Epidermal melanocyte (primary cell): ENCODE measurements around the gene STARD5.
A peak's percentile ranks its signal among the peaks of the same experiment; 100 is the strongest.

Experiments
- DNase-seq: peaks from one replicate; pipeline ENCODE4 v3.0.0; 2011; ENCODE audit warnings: low spot score; ENCODE audit not compliant: insufficient read length

Gene STARD5

GRCh38 chr15:81275711-81276392, 48.1 kb downstream of the STARD5 start:
- no peak for DNase-seq

- peak; percentile 83 for DNase-seq
Observed at GRCh38 chr15:81274931-81275707, 48.8 kb downstream of the STARD5 start.

- DNase-seq: no peak
Observed at GRCh38 chr15:81274255-81274654, 49.7 kb downstream of the STARD5 start.

- no peak for DNase-seq
Observed at GRCh38 chr15:81273855-81274254, 50.1 kb downstream of the STARD5 start.

GRCh38 chr15:81273200-81273599, 50.7 kb downstream of the STARD5 start:
- DNase-seq: no peak

- no peak for DNase-seq
Observed at GRCh38 chr15:81271761-81272644, 51.9 kb downstream of the STARD5 start.

GRCh38 chr15:81270781-81271491, 53.0 kb downstream of the STARD5 start:
- DNase-seq: no peak

GRCh38 chr15:81270188-81270587, 53.8 kb downstream of the STARD5 start:
- no peak for DNase-seq

- no peak for DNase-seq
Observed at GRCh38 chr15:81268881-81269601, 54.9 kb downstream of the STARD5 start.

- no peak for DNase-seq
Observed at GRCh38 chr15:81268340-81268739, 55.6 kb downstream of the STARD5 start.

- peak; percentile 81 for DNase-seq
Observed at GRCh38 chr15:81265944-81266775, 57.8 kb downstream of the STARD5 start.

- no peak for DNase-seq
Observed at GRCh38 chr15:81265256-81265943, 58.5 kb downstream of the STARD5 start.

- no peak for DNase-seq
Observed at GRCh38 chr15:81264072-81264857, 59.7 kb downstream of the STARD5 start.

- no peak for DNase-seq
Observed at GRCh38 chr15:81263477-81263876, 60.5 kb downstream of the STARD5 start.

GRCh38 chr15:81261172-81261811, 62.6 kb downstream of the STARD5 start:
- no peak for DNase-seq

- DNase-seq: no peak
Observed at GRCh38 chr15:81259760-81260298, 64.1 kb downstream of the STARD5 start.
